ENCODE data around the gene NSD2.

Gene NSD2

GRCh38 chr4:1973661-1974060, 102.5 kb downstream of the NSD2 start:
- peaks cover 6% of the 10 kb centered on the region; the same call in 1 of the 2 replicates for H3K36me3 ChIP-seq (ENCODE audit: low read length)
- no peak overlapping the region for H3K27ac ChIP-seq (ENCODE audit: low read depth, low read length)
- no peaks in the 10 kb centered on the region; the same call in 1 of the 2 replicates for H4K20me1 ChIP-seq (ENCODE audit: low read depth, low read length)
- H3K9me3 ChIP-seq (ENCODE audit: insufficient read depth, low read length), result no peaks in the 10 kb centered on the region
- H3K79me2 ChIP-seq (ENCODE audit: insufficient read depth, low read length), result no peaks in the 10 kb centered on the region
- H3K9ac ChIP-seq (ENCODE audit: low read length), result no peak overlapping the region
- H3K27me3 ChIP-seq (ENCODE audit: low read length), result no peaks in the 10 kb centered on the region
- no peak overlapping the region for H3K4me2 ChIP-seq (ENCODE audit: low read depth, low read length, poor library complexity, severe bottlenecking)
- no peaks in the 10 kb centered on the region for H3F3A ChIP-seq (ENCODE audit: insufficient read depth)
- no peak overlapping the region for H3K4me3 ChIP-seq (ENCODE audit: insufficient read depth, low read length, poor library complexity, severe bottlenecking)
- no peak overlapping the region for H2AFZ ChIP-seq (ENCODE audit: low read depth, low read length, severe bottlenecking)
- no peaks in the 10 kb centered on the region for H3K9me2 ChIP-seq (replicated peaks; ENCODE audit: insufficient read depth, low read length)
- TF ChIP-seq CTCF (IDR thresholded peaks at IDR 0.05; ENCODE audit: insufficient read depth, low read length, poor library complexity, severe bottlenecking) (no peak), EZH2phosphoT487 (conservative IDR thresholded peaks at IDR 0.05; ENCODE audit: low read length) (no peak)

GRCh38 chr4:1974840-1975239, 103.6 kb downstream of the NSD2 start:
- H3K79me2 ChIP-seq (ENCODE audit: insufficient read depth, low read length), result no peaks in the 10 kb centered on the region
- H3K9me3 ChIP-seq (ENCODE audit: insufficient read depth, low read length), result no peaks in the 10 kb centered on the region
- TF ChIP-seq CTCF (IDR thresholded peaks at IDR 0.05; ENCODE audit: insufficient read depth, low read length, poor library complexity, severe bottlenecking) (no peak), EZH2phosphoT487 (conservative IDR thresholded peaks at IDR 0.05; ENCODE audit: low read length) (no peak)
- no peak overlapping the region for H3K4me2 ChIP-seq (ENCODE audit: low read depth, low read length, poor library complexity, severe bottlenecking)
- no peaks in the 10 kb centered on the region; the same call in 1 of the 2 replicates for H4K20me1 ChIP-seq (ENCODE audit: low read depth, low read length)
- no peak overlapping the region for H3K27ac ChIP-seq (ENCODE audit: low read depth, low read length)
- no peaks in the 10 kb centered on the region for H3F3A ChIP-seq (ENCODE audit: insufficient read depth)
- H3K27me3 ChIP-seq (ENCODE audit: low read length), result no peaks in the 10 kb centered on the region
- no peaks in the 10 kb centered on the region for H3K9me2 ChIP-seq (replicated peaks; ENCODE audit: insufficient read depth, low read length)
- no peak overlapping the region for H2AFZ ChIP-seq (ENCODE audit: low read depth, low read length, severe bottlenecking)
- no peak overlapping the region for H3K4me3 ChIP-seq (ENCODE audit: insufficient read depth, low read length, poor library complexity, severe bottlenecking)
- peaks cover 5% of the 10 kb centered on the region; the same call in 1 of the 2 replicates for H3K36me3 ChIP-seq (ENCODE audit: low read length)
- H3K9ac ChIP-seq (ENCODE audit: low read length), result no peak overlapping the region

GRCh38 chr4:1975391-1975801, 104.2 kb downstream of the NSD2 start:
- Histone ChIP-seq H3F3A (ENCODE audit: insufficient read depth) (0 out of 2 replicates have a peak, but pooled peaks cover 3% of the 10 kb centered on the region), H3K27ac (ENCODE audit: low read depth, low read length) (no peak overlapping the region), H3K9me2 (replicated peaks; ENCODE audit: insufficient read depth, low read length) (no peaks in the 10 kb centered on the region), H3K9ac (ENCODE audit: low read length) (no peak overlapping the region), H3K79me2 (ENCODE audit: insufficient read depth, low read length) (no peaks in the 10 kb centered on the region), H3K9me3 (ENCODE audit: insufficient read depth, low read length) (no peaks in the 10 kb centered on the region), H2AFZ (ENCODE audit: low read depth, low read length, severe bottlenecking) (no peak overlapping the region), H3K36me3 (ENCODE audit: low read length) (peaks cover 5% of the 10 kb centered on the region; the same call in 1 of the 2 replicates), H3K4me2 (ENCODE audit: low read depth, low read length, poor library complexity, severe bottlenecking) (no peak overlapping the region), H4K20me1 (ENCODE audit: low read depth, low read length) (no peaks in the 10 kb centered on the region; the same call in 1 of the 2 replicates), H3K4me3 (ENCODE audit: insufficient read depth, low read length, poor library complexity, severe bottlenecking) (no peak overlapping the region), H3K27me3 (ENCODE audit: low read length) (no peaks in the 10 kb centered on the region)
- TF ChIP-seq CTCF (IDR thresholded peaks at IDR 0.05; ENCODE audit: insufficient read depth, low read length, poor library complexity, severe bottlenecking), result no peak
- TF ChIP-seq EZH2phosphoT487 (conservative IDR thresholded peaks at IDR 0.05; ENCODE audit: low read length), result no peak

All from SU-DHL-6 (cell line).